Measurements from ENCODE around the gene CD96.

DNA sequence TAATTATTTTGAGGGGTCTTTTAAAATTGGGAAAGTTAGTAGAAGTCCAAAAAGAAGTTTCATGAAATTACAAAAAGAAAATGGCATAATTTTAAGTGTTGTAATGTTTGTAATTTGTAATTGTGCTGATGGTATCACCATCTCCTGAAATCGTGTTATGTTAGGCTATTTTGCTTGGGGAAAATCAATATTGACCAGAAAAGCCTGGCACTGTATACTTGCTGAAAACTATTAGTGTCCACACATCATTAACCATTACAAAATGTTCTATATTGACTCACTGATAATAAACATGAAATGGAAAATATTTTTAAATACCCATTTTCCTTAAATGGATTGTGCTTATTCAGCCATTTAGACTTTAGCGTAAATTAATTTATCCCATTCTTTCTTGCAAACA, 93.4 kb downstream of the CD96 start:
- TF ChIP-seq, protein P1, sequence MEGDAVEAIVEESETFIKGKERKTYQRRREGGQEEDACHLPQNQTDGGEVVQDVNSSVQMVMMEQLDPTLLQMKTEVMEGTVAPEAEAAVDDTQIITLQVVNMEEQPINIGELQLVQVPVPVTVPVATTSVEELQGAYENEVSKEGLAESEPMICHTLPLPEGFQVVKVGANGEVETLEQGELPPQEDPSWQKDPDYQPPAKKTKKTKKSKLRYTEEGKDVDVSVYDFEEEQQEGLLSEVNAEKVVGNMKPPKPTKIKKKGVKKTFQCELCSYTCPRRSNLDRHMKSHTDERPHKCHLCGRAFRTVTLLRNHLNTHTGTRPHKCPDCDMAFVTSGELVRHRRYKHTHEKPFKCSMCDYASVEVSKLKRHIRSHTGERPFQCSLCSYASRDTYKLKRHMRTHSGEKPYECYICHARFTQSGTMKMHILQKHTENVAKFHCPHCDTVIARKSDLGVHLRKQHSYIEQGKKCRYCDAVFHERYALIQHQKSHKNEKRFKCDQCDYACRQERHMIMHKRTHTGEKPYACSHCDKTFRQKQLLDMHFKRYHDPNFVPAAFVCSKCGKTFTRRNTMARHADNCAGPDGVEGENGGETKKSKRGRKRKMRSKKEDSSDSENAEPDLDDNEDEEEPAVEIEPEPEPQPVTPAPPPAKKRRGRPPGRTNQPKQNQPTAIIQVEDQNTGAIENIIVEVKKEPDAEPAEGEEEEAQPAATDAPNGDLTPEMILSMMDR (IDR thresholded peaks at IDR 0.05; ENCODE audit: poor library complexity, severe bottlenecking), result no peak
- TF ChIP-seq MXI1 (conservative IDR thresholded peaks at IDR 0.05; ENCODE audit: poor library complexity, severe bottlenecking) (no peak), SMC3 (conservative IDR thresholded peaks at IDR 0.05; ENCODE audit: poor library complexity) (no peak), EP300 (conservative IDR thresholded peaks at IDR 0.05; ENCODE audit: poor library complexity, severe bottlenecking) (no peak)
- TF ChIP-seq, protein P2, sequence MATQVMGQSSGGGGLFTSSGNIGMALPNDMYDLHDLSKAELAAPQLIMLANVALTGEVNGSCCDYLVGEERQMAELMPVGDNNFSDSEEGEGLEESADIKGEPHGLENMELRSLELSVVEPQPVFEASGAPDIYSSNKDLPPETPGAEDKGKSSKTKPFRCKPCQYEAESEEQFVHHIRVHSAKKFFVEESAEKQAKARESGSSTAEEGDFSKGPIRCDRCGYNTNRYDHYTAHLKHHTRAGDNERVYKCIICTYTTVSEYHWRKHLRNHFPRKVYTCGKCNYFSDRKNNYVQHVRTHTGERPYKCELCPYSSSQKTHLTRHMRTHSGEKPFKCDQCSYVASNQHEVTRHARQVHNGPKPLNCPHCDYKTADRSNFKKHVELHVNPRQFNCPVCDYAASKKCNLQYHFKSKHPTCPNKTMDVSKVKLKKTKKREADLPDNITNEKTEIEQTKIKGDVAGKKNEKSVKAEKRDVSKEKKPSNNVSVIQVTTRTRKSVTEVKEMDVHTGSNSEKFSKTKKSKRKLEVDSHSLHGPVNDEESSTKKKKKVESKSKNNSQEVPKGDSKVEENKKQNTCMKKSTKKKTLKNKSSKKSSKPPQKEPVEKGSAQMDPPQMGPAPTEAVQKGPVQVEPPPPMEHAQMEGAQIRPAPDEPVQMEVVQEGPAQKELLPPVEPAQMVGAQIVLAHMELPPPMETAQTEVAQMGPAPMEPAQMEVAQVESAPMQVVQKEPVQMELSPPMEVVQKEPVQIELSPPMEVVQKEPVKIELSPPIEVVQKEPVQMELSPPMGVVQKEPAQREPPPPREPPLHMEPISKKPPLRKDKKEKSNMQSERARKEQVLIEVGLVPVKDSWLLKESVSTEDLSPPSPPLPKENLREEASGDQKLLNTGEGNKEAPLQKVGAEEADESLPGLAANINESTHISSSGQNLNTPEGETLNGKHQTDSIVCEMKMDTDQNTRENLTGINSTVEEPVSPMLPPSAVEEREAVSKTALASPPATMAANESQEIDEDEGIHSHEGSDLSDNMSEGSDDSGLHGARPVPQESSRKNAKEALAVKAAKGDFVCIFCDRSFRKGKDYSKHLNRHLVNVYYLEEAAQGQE (IDR thresholded peaks at IDR 0.05; ENCODE audit: borderline replicate concordance), result no peak
